CD4-positive, alpha-beta T cell treated with Interleukin-21 for 1 hour (primary cell): ENCODE data around the gene S100G.
"Not testable (repeated sequence)": the region's sequence is repeated elsewhere in the genome, so short reads cannot be mapped to it uniquely, and the experiment has no call there.

Experiments
- DNase-seq: peaks from one replicate; pipeline ENCODE4 v3.0.0-alpha.2; 2020

S100G gene, protein sequence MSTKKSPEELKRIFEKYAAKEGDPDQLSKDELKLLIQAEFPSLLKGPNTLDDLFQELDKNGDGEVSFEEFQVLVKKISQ

GRCh38 chrX:16649858-16650257 lies at the start of gene S100G:
Gene S100G, plus strand, starts transcription at chrX:16650158. Its CDS starts 849 bp downstream, at chrX:16651007.
- no peak for DNase-seq

GRCh38 chrX:16601885-16602284 lies 48.1 kb upstream of the S100G start:
- DNase-seq: no peak

DNA sequence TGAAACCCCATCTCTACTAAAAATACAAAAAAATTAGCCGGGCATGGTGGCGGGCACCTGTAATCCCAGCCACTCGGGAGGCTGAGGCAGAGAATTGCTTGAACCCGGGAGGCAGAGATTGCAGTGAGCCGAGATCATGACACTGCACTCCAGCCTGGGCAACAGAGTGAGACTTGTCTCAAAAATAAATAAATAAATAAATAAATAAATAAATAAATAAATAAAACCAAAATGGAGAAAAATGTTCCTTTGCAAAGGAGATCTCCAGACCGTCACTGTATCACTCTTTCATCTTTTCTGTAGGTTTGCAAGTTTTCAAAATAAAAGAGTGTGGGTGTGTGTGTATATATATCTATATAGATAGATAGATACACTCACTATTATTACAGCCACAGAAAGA lies 46.7 kb upstream of the S100G start:
- DNase-seq: not testable (repeated sequence)

DNA sequence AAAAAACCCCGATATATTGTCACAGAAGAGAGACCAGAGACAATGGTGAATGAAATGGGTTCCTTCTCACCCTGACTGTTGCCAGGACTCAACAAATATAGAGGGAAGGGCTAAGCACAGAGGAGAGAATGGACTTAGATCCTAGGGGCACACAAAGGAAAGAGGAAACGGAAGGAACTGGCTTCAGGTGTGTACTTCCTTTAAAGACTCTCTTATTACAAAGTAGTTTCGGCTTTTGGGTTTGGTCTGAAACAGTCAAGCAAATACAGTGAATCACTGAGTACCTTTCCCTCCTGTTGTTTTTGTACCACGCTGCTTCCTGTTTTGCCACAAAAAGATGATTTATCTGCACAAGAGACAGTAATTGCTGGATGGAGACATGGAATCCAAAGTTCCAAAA lies 46.1 kb upstream of the S100G start:
- no peak for DNase-seq

- no peak for DNase-seq
Observed at GRCh38 chrX:16604337-16604736, 45.6 kb upstream of the S100G start.

- no peak for DNase-seq
Observed at GRCh38 chrX:16606142-16606720, 43.7 kb upstream of the S100G start.

- no peak for DNase-seq
Observed at GRCh38 chrX:16610121-16610621, 39.8 kb upstream of the S100G start.

DNA sequence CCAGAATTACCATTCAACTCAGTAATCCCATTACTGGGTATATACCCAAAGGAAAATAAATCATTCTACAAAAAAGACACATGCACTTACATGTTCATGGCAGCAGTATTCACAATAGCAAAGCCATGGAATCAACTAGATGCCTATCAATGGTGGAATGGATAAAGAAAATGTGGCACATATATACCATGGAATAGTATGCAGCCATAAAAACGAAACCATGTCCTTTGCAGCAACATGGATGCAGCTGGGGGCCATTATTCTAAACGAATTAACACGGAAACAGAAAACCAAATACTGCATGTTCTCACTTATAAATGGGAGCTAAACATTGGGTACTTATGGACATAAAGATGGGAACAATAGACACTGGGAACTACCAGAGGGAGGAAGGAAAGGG lies 39.3 kb upstream of the S100G start:
- DNase-seq: not testable (repeated sequence)

- no peak for DNase-seq
Observed at GRCh38 chrX:16612257-16612897, 37.6 kb upstream of the S100G start.

GRCh38 chrX:16617382-16617781 lies 32.6 kb upstream of the S100G start:
- DNase-seq: no peak

GRCh38 chrX:16618422-16618821 lies 31.5 kb upstream of the S100G start:
- no peak for DNase-seq

DNA sequence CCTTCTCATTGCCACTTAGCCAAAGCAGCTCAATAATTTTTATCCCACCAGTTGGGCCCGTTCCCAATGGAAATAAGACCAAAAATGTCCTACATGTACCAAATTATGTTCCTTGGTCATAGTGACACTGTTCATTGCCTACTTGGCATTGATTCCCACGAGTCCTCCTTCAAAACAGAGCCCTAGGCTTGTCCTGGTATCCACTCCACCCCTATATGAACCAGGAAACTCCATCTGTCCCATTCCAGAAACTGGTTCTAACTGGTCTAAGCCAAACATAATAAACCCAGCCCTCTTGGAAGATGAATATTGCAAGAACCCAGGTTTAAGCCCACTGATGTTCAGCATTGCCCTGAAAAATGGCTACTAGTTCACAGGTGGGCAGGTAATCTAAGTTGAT lies 30.9 kb upstream of the S100G start:
- DNase-seq: no peak

DNA sequence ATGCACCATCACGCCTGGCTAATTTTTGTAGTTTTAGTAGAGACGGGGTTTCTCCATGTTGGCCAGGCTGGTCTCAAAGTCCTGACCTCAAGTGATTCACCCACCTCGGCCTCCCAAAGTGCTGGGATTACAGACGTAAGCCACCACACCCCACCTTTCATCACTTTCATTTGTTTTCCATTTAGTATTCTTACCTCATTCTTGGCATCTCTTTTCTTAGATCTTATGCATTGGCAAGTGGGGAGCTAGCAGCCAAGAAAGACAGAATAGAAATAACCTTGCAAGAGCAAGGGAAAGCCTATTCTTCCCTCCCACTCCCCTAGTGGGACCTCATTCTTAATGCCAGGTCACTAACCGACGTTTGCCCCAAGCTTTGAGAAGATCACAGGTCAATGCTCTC lies 21.4 kb upstream of the S100G start:
- DNase-seq: not testable (repeated sequence)

DNA sequence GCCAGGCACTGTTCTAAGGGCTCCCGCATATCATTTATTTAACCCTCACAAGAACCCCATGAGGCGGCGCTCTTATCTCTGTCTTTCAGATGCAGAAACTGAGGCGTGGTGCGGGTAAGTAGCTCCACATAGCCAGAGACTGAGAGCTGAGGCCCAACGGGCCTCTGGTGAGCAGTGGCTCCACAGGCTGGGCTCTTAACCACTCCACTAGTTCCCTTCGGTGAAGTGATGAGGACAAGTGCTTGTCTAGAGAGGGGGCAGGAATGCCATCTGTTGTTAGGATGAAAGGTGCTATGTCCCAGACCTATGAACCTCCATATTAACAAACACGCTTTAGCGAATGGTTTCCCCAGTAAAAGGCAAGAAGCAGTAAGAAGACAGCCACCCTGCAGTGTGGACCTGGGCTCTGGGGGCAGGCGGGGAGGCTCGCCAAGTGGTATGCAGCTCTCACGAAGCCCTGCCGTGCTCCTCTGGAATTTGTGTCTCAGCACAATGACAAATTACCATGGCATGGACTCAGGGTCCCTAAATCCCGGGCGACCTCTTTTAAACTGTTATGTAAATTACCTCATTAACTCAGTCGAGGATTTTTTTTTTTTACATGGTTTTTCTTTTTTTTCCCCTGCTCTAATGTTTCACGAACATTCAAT lies 20.9 kb upstream of the S100G start:
- DNase-seq: no peak

GRCh38 chrX:16629909-16630308 lies 20.0 kb upstream of the S100G start:
- no peak for DNase-seq

DNA sequence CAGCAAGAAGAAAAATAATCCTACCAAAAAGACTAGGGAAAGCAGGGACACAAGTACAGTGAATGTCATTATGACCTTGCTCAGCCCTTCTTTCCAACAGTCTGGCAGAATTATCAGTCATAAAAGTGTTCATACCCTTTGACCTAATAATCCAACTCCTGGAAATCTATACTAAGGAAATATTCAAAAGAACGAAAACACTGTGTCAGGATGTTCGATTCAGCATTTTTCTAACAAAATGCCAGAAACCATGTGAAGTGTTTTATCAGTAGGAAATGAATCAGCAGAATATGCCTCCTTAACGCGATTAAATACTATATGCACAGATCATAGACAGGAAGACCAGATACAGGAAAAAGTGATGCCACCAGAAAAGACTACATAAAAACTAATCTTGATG lies 16.2 kb upstream of the S100G start:
- DNase-seq: no peak

GRCh38 chrX:16635040-16635439 lies 14.9 kb upstream of the S100G start:
- DNase-seq: no peak

DNA sequence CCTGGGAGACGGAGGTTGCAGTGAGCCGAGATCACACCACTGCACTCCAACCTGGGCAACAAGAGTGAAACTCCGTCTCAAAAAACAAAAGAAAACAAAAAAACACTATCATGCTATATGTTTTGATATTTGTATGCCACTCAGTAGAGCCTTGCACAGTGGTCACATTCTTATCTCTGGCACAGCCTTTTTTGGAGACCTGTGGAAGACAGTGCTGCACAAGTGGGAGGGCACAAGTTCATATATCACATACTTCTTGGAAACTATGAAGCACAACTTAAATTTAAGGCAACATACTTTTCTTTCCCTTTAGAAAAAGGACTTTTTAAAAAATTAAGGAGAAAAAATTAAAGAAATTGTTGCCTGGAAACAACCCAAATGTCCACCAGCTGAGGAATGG lies 14.4 kb upstream of the S100G start:
- DNase-seq: no peak

GRCh38 chrX:16638533-16638932 lies 11.4 kb upstream of the S100G start:
- DNase-seq: no peak

- no peak for DNase-seq
Observed at GRCh38 chrX:16639966-16640365, 10.0 kb upstream of the S100G start.

GRCh38 chrX:16640823-16641222 lies 9.1 kb upstream of the S100G start:
- DNase-seq: no peak

GRCh38 chrX:16643176-16643575 lies 6.8 kb upstream of the S100G start:
- no peak for DNase-seq

GRCh38 chrX:16646366-16647138 lies 3.4 kb upstream of the S100G start:
- no peak for DNase-seq
